Effector memory CD8-positive, alpha-beta T cell (primary cell): ENCODE data around the gene GINS3.

Source experiments
- ATAC-seq: fragments of 150-1000 bp; cut with Tn5 transposase; replicated peaks from 2 replicates; pipeline ENCODE4 v1.10.0; 2021; ENCODE audit warnings: mild to moderate bottlenecking, moderate library complexity
- DNase-seq, 3 experiments: peaks; one replicate each; pipeline ENCODE4 v3.0.0; 2021
- H3K27ac Mint-ChIP-seq, 2 donors: one replicate each; pipeline ENCODE4 v1.8.0; 2022; ENCODE audit warnings: mild to moderate bottlenecking in 2 of 2, mixed read lengths in 2 of 2, moderate library complexity in 2 of 2
- H3K27me3 Mint-ChIP-seq, 2 donors: one replicate each; pipeline ENCODE4 v1.8.0; 2022; ENCODE audit warnings: mixed read lengths in 2 of 2
- H3K36me3 Mint-ChIP-seq: one replicate; pipeline ENCODE4 v1.8.0; 2022; ENCODE audit warnings: mild to moderate bottlenecking, moderate library complexity, mixed read lengths; ENCODE audit not compliant: insufficient read depth
- H3K4me1 Mint-ChIP-seq, 2 donors: one replicate each; pipeline ENCODE4 v1.8.0; 2022; ENCODE audit warnings: low read depth in 2 of 2, mixed read lengths in 2 of 2
- H3K4me3 Mint-ChIP-seq, 2 donors: one replicate each; pipeline ENCODE4 v1.8.0; 2022; ENCODE audit warnings: mild to moderate bottlenecking in 2 of 2, mixed read lengths in 2 of 2, moderate library complexity in 2 of 2
- H3K9me3 Mint-ChIP-seq, 2 donors: one replicate each; pipeline ENCODE4 v1.8.0; 2022; ENCODE audit warnings: mixed read lengths in 2 of 2

The GINS3 gene

GRCh38 chr16:58421529-58421928 is 29.3 kb downstream of the GINS3 start:
- no peak overlapping the region for H3K4me3 Mint-ChIP-seq
- H3K27me3 Mint-ChIP-seq = peaks cover 35 to 60% of the 10 kb centered on the region in 2 donors
- no peak overlapping the region for H3K27ac Mint-ChIP-seq
- no peaks in the 10 kb centered on the region for H3K9me3 Mint-ChIP-seq
- peaks cover 2% of the 10 kb centered on the region for H3K36me3 Mint-ChIP-seq
- no peak for DNase-seq
- no peak for ATAC-seq
- H3K4me1 Mint-ChIP-seq = peaks cover 12 to 15% of the 10 kb centered on the region in 2 donors

GRCh38 chr16:58422809-58423208 is 30.5 kb downstream of the GINS3 start:
- peaks cover 29 to 50% of the 10 kb centered on the region in 2 donors for H3K27me3 Mint-ChIP-seq
- ATAC-seq (no peak), DNase-seq (no peak)
- no peaks in the 10 kb centered on the region for H3K9me3 Mint-ChIP-seq
- peaks cover 12 to 16% of the 10 kb centered on the region in 2 donors for H3K4me1 Mint-ChIP-seq
- H3K4me3 Mint-ChIP-seq = no peak overlapping the region
- peaks cover 2% of the 10 kb centered on the region for H3K36me3 Mint-ChIP-seq
- no peak overlapping the region for H3K27ac Mint-ChIP-seq

GRCh38 chr16:58425245-58425644 is 33.0 kb downstream of the GINS3 start:
- peaks cover 20 to 25% of the 10 kb centered on the region in 2 donors for H3K27me3 Mint-ChIP-seq
- H3K4me3 Mint-ChIP-seq = no peak overlapping the region
- H3K9me3 Mint-ChIP-seq = no peaks in the 10 kb centered on the region
- H3K4me1 Mint-ChIP-seq = peaks cover 12 to 16% of the 10 kb centered on the region in 2 donors
- H3K36me3 Mint-ChIP-seq = no peaks in the 10 kb centered on the region
- H3K27ac Mint-ChIP-seq = peak overlapping the region; percentile 25 to 62
- ATAC-seq (no peak), DNase-seq (no peak)

- no peaks in the 10 kb centered on the region for H3K36me3 Mint-ChIP-seq
- H3K27ac Mint-ChIP-seq = peak overlapping the region in 1 of 2 donors; percentile 78
- peak overlapping the region; percentile 49 to 64 for H3K4me3 Mint-ChIP-seq
Measured at GRCh38 chr16:58425756-58426494, 33.7 kb downstream of the GINS3 start.

GRCh38 chr16:58426966-58427365 is 34.7 kb downstream of the GINS3 start:
- Mint-ChIP-seq H3K27ac (no peak overlapping the region), H3K4me3 (no peak overlapping the region), H3K9me3 (no peaks in the 10 kb centered on the region), H3K4me1 (peaks cover 12 to 16% of the 10 kb centered on the region in 2 donors), H3K27me3 (peaks cover 9 to 16% of the 10 kb centered on the region in 2 donors), H3K36me3 (no peaks in the 10 kb centered on the region)
- no peak for DNase-seq
- ATAC-seq = no peak

More at GRCh38 chr16:58425756-58426494, 33.7 kb downstream of the GINS3 start:
- Mint-ChIP-seq H3K9me3 (no peaks in the 10 kb centered on the region), H3K27me3 (peaks cover 14 to 18% of the 10 kb centered on the region in 2 donors), H3K4me1 (peaks cover 12 to 16% of the 10 kb centered on the region in 2 donors)
- ATAC-seq (peak; percentile 84), DNase-seq (peak in 1 of 3 experiments; percentile 4)

- peaks cover 0 to 14% of the 10 kb centered on the region in 2 donors for H3K27me3 Mint-ChIP-seq
- peaks cover 12 to 16% of the 10 kb centered on the region in 2 donors for H3K4me1 Mint-ChIP-seq
- no peak overlapping the region for H3K4me3 Mint-ChIP-seq
- no peak overlapping the region for H3K27ac Mint-ChIP-seq
- DNase-seq (no peak), ATAC-seq (no peak)
- no peaks in the 10 kb centered on the region for H3K9me3 Mint-ChIP-seq
- no peaks in the 10 kb centered on the region for H3K36me3 Mint-ChIP-seq
Measured at GRCh38 chr16:58428621-58429542, 36.6 kb downstream of the GINS3 start.

GRCh38 chr16:58430718-58431117 is 38.4 kb downstream of the GINS3 start:
- no peaks in the 10 kb centered on the region for H3K9me3 Mint-ChIP-seq
- peaks cover 5 to 7% of the 10 kb centered on the region in 2 donors for H3K4me1 Mint-ChIP-seq
- H3K4me3 Mint-ChIP-seq = no peak overlapping the region
- ATAC-seq (no peak), DNase-seq (no peak)
- H3K27ac Mint-ChIP-seq = no peak overlapping the region
- H3K36me3 Mint-ChIP-seq = peaks cover 6% of the 10 kb centered on the region
- peaks cover 0 to 23% of the 10 kb centered on the region in 2 donors for H3K27me3 Mint-ChIP-seq

- no peaks in the 10 kb centered on the region for H3K4me1 Mint-ChIP-seq
- H3K9me3 Mint-ChIP-seq = peaks cover 0 to 8% of the 10 kb centered on the region in 2 donors
- no peak overlapping the region for H3K4me3 Mint-ChIP-seq
- H3K36me3 Mint-ChIP-seq = peaks cover 6% of the 10 kb centered on the region
- ATAC-seq (no peak), DNase-seq (no peak)
- H3K27me3 Mint-ChIP-seq = peaks cover 0 to 40% of the 10 kb centered on the region in 2 donors
- H3K27ac Mint-ChIP-seq = no peak overlapping the region
Measured at GRCh38 chr16:58433569-58433951, 41.3 kb downstream of the GINS3 start.

GRCh38 chr16:58435779-58436178 is 43.5 kb downstream of the GINS3 start:
- no peak overlapping the region for H3K27ac Mint-ChIP-seq
- H3K4me3 Mint-ChIP-seq = no peak overlapping the region
- peaks cover 6% of the 10 kb centered on the region for H3K36me3 Mint-ChIP-seq
- no peak for ATAC-seq
- H3K9me3 Mint-ChIP-seq = peaks cover 0 to 8% of the 10 kb centered on the region in 2 donors
- peaks cover 0 to 45% of the 10 kb centered on the region in 2 donors for H3K27me3 Mint-ChIP-seq
- no peak for DNase-seq
- no peaks in the 10 kb centered on the region for H3K4me1 Mint-ChIP-seq

- Mint-ChIP-seq H3K27ac (no peak overlapping the region), H3K4me1 (peaks cover 0 to 4% of the 10 kb centered on the region in 2 donors), H3K4me3 (no peak overlapping the region), H3K36me3 (peaks cover 3% of the 10 kb centered on the region), H3K9me3 (peaks cover 0 to 8% of the 10 kb centered on the region in 2 donors), H3K27me3 (peaks cover 17 to 43% of the 10 kb centered on the region in 2 donors)
- no peak for ATAC-seq
- DNase-seq = no peak
Measured at GRCh38 chr16:58440131-58440530, 47.9 kb downstream of the GINS3 start.

- H3K36me3 Mint-ChIP-seq = no peaks in the 10 kb centered on the region
Measured at GRCh38 chr16:58442547-58442946, 50.3 kb downstream of the GINS3 start.

GRCh38 chr16:58443783-58444182 is 51.5 kb downstream of the GINS3 start:
- Mint-ChIP-seq H3K9me3 (no peaks in the 10 kb centered on the region), H3K4me3 (no peak overlapping the region), H3K36me3 (no peaks in the 10 kb centered on the region), H3K27ac (no peak overlapping the region), H3K27me3 (peaks cover 17 to 23% of the 10 kb centered on the region in 2 donors), H3K4me1 (peaks cover 0 to 4% of the 10 kb centered on the region in 2 donors)
- ATAC-seq = no peak
- no peak for DNase-seq

More at GRCh38 chr16:58442547-58442946, 50.3 kb downstream of the GINS3 start:
- no peak overlapping the region for H3K27ac Mint-ChIP-seq
- DNase-seq (no peak), ATAC-seq (no peak)
- peaks cover 17 to 35% of the 10 kb centered on the region in 2 donors for H3K27me3 Mint-ChIP-seq
- H3K9me3 Mint-ChIP-seq = peaks cover 0 to 3% of the 10 kb centered on the region in 2 donors
- H3K4me3 Mint-ChIP-seq = no peak overlapping the region
- H3K4me1 Mint-ChIP-seq = peaks cover 0 to 4% of the 10 kb centered on the region in 2 donors

- Mint-ChIP-seq H3K27ac (no peak overlapping the region), H3K36me3 (no peaks in the 10 kb centered on the region), H3K27me3 (peaks cover 17 to 20% of the 10 kb centered on the region in 2 donors), H3K4me3 (no peak overlapping the region), H3K4me1 (peaks cover under 1 to 4% of the 10 kb centered on the region in 2 donors), H3K9me3 (no peaks in the 10 kb centered on the region)
- DNase-seq = no peak
- no peak for ATAC-seq
Measured at GRCh38 chr16:58444265-58444664, 52.0 kb downstream of the GINS3 start.
